ENCODE measurements around the gene PSTPIP1.

GRCh38 chr15:77001966-77002365 is 7.0 kb downstream of the PSTPIP1 start:
- no peak for TF ChIP-seq EZH2 (IDR thresholded peaks at IDR 0.05; ENCODE audit: borderline replicate concordance)
- TF ChIP-seq, protein P1, sequence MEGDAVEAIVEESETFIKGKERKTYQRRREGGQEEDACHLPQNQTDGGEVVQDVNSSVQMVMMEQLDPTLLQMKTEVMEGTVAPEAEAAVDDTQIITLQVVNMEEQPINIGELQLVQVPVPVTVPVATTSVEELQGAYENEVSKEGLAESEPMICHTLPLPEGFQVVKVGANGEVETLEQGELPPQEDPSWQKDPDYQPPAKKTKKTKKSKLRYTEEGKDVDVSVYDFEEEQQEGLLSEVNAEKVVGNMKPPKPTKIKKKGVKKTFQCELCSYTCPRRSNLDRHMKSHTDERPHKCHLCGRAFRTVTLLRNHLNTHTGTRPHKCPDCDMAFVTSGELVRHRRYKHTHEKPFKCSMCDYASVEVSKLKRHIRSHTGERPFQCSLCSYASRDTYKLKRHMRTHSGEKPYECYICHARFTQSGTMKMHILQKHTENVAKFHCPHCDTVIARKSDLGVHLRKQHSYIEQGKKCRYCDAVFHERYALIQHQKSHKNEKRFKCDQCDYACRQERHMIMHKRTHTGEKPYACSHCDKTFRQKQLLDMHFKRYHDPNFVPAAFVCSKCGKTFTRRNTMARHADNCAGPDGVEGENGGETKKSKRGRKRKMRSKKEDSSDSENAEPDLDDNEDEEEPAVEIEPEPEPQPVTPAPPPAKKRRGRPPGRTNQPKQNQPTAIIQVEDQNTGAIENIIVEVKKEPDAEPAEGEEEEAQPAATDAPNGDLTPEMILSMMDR (IDR thresholded peaks at IDR 0.05; ENCODE audit: poor library complexity), result no peak
